Central memory CD8-positive, alpha-beta T cell (primary cell): ENCODE results near the gene TNS4.

Experiments used
- ATAC-seq: fragments of 150-1000 bp; cut with Tn5 transposase; replicated peaks from 2 replicates; pipeline ENCODE4 v1.10.0; 2022; ENCODE audit warnings: mild to moderate bottlenecking, moderate FRiP score, moderate number of reproducible peaks; ENCODE audit not compliant: poor library complexity, severe bottlenecking; ENCODE audit errors: extremely low read depth
- DNase-seq, 2 donors: peaks; one replicate each; pipeline ENCODE4 v3.0.0; 2021; ENCODE audit warnings: low spot score in 2 of 2
- H3K27ac Mint-ChIP-seq: one replicate; pipeline ENCODE4 v1.8.0; 2022; ENCODE audit warnings: low read depth, mild to moderate bottlenecking, moderate library complexity, mixed read lengths
- H3K27me3 Mint-ChIP-seq: one replicate; pipeline ENCODE4 v1.8.0; 2022; ENCODE audit warnings: mixed read lengths
- H3K36me3 Mint-ChIP-seq: one replicate; pipeline ENCODE4 v1.8.0; 2022; ENCODE audit warnings: mild to moderate bottlenecking, moderate library complexity, mixed read lengths; ENCODE audit not compliant: insufficient read depth
- H3K4me1 Mint-ChIP-seq: one replicate; pipeline ENCODE4 v1.8.0; 2022; ENCODE audit warnings: mixed read lengths
- H3K4me3 Mint-ChIP-seq: one replicate; pipeline ENCODE4 v1.8.0; 2022; ENCODE audit warnings: mild to moderate bottlenecking, moderate library complexity, mixed read lengths
- H3K9me3 Mint-ChIP-seq: one replicate; pipeline ENCODE4 v1.8.0; 2022; ENCODE audit warnings: mixed read lengths

TNS4 gene

DNA sequence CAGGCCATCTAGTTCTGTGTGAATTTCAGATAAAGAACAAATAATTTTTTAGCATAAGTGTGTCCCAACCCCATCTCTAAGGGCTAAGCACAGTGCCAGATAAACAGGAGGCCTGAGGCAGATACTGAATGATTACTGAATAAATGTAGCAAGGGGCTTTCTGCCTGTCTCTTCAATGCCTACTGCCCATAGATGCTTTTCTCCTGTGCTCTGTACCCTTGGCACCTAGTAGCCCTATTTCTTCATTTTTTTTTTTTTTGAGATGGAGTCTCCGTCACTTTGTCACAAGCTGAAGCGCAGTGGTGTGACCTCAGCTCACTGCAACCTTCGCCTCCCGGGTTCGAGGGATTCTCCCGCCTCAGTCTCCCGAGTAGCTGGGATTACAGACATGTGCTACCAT lies 32.9 kb downstream of the TNS4 start:
- Mint-ChIP-seq H3K36me3 (no peaks in the 10 kb centered on the region), H3K4me3 (no peak overlapping the region), H3K27ac (no peak overlapping the region), H3K9me3 (no peaks in the 10 kb centered on the region), H3K4me1 (no peaks in the 10 kb centered on the region), H3K27me3 (no peaks in the 10 kb centered on the region)
- DNase-seq = no peak
- ATAC-seq = no peak

DNA sequence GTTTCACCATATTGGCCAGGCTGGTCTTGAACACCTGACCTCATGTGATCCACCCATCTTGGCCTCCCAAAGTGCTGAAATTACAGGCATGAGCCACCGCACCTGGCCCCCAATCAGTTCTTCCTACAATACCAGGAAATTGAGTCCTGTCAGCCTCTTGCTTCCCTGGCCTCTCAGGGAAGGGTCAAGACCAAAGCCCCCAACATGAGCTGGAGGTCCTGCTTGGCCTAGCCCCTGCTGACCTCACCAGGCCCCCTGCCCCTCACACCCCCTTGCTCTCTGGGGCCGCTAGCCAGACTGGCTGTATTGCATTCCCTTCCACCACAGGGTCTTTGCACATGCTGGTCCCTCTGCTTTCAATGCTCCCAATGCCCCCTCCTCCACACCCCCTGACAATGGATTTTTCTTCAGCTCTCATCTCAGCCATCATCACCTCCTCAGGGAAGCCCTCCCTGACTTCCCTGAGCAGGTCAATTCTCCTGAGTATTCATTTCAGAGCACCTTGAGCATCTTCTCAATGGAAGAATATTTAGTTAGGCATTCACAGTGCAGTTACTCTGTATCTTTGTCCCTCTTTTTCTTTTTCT lies 34.0 kb downstream of the TNS4 start:
- ATAC-seq = no peak
- H3K36me3 Mint-ChIP-seq = no peaks in the 10 kb centered on the region
- no peaks in the 10 kb centered on the region for H3K27me3 Mint-ChIP-seq
- H3K4me3 Mint-ChIP-seq = no peak overlapping the region
- no peaks in the 10 kb centered on the region for H3K9me3 Mint-ChIP-seq
- no peaks in the 10 kb centered on the region for H3K4me1 Mint-ChIP-seq
- no peak for DNase-seq
- no peak overlapping the region for H3K27ac Mint-ChIP-seq

DNA sequence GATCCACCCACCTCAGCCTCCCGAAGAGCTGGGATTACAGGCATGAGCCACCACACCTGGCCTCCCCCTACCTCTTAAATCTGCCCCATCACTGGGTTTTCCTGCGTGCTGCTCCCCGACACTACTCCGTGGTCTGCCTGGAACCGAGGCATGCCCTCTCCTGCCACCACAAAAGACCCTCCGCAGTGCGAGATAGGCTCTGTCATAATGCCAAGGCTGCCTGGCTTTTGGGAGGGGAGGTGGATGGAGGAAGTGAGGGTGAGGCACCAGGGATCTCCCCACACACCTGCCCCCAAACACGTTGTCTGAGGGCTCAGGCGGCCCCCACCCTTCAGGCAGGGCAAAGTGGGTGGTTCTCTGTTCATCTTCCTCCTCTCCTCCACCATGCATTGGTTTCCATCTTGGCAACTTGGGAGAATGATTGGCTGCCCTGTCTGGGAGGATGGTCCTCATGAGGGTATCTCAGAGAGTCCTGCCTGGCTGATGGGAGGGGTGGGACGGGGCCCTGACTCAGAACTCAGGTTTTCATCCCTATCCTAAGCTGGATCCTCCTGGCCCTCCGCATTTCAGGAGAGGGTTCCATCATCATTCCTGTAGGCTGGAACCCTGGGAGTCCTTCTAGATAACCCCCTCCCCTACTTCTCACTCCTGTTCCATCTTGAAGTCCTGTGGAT lies 35.0 kb downstream of the TNS4 start:
- H3K9me3 Mint-ChIP-seq = no peaks in the 10 kb centered on the region
- H3K4me1 Mint-ChIP-seq = no peaks in the 10 kb centered on the region
- no peak overlapping the region for H3K27ac Mint-ChIP-seq
- no peaks in the 10 kb centered on the region for H3K27me3 Mint-ChIP-seq
- DNase-seq (no peak), ATAC-seq (no peak)
- H3K4me3 Mint-ChIP-seq = no peak overlapping the region
- no peaks in the 10 kb centered on the region for H3K36me3 Mint-ChIP-seq

DNA sequence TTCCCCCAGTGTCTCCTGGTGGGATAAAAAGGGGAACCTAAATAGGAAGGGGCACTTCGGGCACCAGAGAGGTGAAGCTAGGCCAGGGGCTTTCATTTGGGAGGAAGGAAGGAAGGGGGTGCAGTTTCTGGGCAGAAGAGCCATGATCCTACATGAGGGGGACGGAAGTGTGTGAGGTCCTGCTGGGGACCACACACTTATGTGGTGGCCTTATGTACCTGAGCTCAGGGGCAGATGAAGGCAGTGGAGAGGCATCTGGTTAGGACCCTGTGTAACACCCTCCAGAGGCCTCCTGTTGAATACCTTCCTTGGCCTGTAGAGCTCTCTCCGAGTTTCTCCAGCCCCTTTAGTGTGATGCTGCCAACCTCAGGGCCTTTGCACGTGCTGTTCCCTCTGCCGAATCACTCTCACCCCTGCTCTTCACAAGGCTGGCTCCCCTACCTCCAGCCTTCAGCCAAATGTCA lies 37.0 kb downstream of the TNS4 start:
- Mint-ChIP-seq H3K4me1 (no peaks in the 10 kb centered on the region), H3K4me3 (no peak overlapping the region), H3K27ac (no peak overlapping the region), H3K9me3 (no peaks in the 10 kb centered on the region), H3K27me3 (no peaks in the 10 kb centered on the region), H3K36me3 (no peaks in the 10 kb centered on the region)
- DNase-seq (no peak), ATAC-seq (no peak)

DNA sequence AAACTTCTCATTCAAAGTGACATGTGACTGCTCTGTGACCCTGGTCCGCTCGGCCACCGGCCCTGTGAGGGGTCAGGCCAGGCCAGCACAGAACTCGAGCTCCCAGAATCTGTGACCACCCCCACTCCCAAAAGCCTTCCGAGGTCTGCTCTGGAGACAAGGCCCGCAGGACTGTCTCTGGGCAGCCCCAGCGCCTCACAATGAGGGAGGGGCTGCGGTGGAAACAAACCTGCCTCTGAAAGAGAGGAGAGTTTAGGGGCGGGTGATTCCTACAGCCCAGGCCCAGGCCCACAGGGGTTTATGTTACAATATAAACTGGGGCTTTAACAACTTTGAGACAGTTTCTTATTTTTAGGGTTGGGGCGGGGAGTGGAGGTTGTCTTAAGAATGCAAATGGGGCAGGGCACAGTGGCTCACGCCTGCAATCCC lies 38.3 kb downstream of the TNS4 start:
- DNase-seq (no peak), ATAC-seq (no peak)
- Mint-ChIP-seq H3K27me3 (no peaks in the 10 kb centered on the region), H3K4me1 (no peaks in the 10 kb centered on the region), H3K4me3 (no peak overlapping the region), H3K27ac (no peak overlapping the region), H3K9me3 (no peaks in the 10 kb centered on the region), H3K36me3 (no peaks in the 10 kb centered on the region)

DNA sequence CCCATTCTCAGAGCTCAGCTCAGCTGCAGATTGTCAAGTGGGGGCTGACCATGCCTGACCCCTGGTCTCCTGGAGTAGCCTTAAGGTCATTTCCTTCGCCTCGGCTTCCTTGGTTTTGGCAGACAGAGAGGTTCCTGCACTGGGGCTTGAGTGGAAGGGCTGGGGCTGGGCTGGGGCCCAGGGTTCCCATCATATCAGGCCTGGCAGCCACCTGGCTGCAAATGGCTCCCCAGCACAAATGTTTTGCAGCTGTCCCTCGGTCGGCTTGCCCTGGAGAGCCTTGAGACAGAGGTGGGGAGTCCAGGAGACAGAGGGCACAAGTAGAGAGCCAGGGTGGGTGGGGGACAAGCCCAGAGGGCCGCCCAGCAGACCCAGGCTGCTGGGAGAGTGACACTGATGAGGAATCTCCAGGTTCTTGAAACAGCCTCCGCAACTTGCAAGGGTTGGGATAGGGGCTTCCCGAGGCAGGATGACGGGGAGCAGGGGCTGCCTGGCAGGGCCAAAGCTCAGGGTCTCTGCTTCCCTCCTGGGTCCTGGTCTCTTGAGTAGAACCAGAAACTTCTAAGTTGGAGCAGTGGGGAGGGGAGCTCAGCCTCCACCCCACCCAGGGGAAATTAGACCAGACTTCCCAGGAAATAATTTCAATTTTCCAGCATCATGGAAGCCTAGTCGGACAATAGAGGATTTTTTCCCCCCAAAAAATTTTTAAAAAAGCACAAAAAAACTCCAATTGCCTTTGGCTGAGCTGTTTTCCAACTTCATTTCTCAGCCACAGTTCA lies 38.9 kb downstream of the TNS4 start:
- no peaks in the 10 kb centered on the region for H3K9me3 Mint-ChIP-seq
- H3K27me3 Mint-ChIP-seq = no peaks in the 10 kb centered on the region

DNA sequence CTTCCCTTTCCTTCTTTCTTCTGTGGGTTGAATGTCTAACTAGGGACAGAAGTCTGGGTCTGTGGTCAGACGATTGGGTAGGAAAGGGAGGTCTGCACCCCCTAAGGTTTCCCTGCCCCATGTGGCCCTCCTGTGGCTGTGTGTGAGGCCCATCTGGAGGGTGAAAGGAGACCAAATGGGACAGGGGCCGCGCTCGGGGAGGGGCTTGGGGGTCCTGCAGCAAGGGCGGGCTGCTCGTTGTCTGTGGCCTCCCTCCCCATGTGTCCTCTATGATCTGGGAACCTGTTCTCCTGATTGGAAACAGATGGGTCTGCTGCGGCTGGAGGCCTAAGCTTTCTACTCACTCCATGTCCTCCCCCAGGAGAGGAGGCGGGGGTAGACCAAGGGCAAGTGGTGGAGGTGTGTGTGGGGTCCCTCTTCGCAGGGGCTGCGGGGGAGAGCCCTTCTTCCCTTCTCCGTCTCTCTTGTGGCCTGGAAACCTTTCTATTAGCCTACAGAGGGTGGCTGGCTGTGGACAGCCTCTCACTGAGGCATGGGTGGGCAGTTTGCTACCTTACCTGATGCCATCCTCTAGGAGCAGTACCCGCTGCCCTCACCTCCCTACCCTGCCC lies 39.6 kb downstream of the TNS4 start:
- DNase-seq (no peak), ATAC-seq (no peak)
- no peaks in the 10 kb centered on the region for H3K27me3 Mint-ChIP-seq
- no peaks in the 10 kb centered on the region for H3K4me1 Mint-ChIP-seq
- no peaks in the 10 kb centered on the region for H3K36me3 Mint-ChIP-seq
- H3K4me3 Mint-ChIP-seq = no peak overlapping the region
- H3K9me3 Mint-ChIP-seq = no peaks in the 10 kb centered on the region
- no peak overlapping the region for H3K27ac Mint-ChIP-seq

More for the DNA sequence above, 38.9 kb downstream of the TNS4 start:
- no peak overlapping the region for H3K4me3 Mint-ChIP-seq
- no peaks in the 10 kb centered on the region for H3K4me1 Mint-ChIP-seq
- DNase-seq (no peak), ATAC-seq (no peak)
- H3K27ac Mint-ChIP-seq = no peak overlapping the region
- H3K36me3 Mint-ChIP-seq = no peaks in the 10 kb centered on the region

DNA sequence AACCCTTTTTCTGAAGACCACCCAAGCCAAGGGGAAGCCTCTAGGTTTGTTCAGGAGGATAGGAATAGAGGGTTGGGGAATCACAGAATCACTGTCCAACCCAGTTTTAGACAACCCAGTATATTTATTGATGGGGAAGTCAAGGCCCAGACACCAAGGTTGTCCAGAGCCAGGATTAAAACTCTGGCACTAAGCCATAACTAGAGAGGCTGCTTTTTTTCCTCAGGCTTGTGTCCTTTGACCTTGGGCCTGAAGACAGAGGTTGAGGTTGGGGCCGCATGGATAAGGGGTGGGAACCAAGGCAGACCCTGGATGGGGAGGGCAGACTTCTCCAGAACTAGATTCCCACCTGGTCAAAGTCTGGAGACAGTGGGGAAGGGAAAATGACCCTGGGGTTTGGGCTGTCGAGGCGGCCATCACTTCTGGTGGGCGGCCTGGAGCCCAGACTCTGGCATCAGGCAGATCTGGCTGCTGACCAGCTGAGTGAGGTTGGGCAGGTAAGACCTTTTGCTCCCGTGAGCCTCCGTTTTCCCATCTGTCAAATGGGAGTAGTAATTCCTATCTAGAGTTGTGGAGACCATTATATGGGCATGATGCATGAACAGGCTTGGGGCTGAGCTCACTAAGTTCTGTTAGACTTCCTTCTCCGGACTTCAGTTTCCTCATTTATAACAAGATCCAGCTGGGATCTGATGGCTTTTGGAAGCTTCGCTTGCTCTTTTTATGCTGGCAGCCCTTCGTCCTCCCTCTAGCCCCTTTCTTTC lies 40.3 kb downstream of the TNS4 start:
- no peaks in the 10 kb centered on the region for H3K4me1 Mint-ChIP-seq
- H3K27me3 Mint-ChIP-seq = no peaks in the 10 kb centered on the region
- ATAC-seq = no peak
- no peaks in the 10 kb centered on the region for H3K9me3 Mint-ChIP-seq
- no peaks in the 10 kb centered on the region for H3K36me3 Mint-ChIP-seq
- no peak overlapping the region for H3K27ac Mint-ChIP-seq
- H3K4me3 Mint-ChIP-seq = no peak overlapping the region
- no peak for DNase-seq

DNA sequence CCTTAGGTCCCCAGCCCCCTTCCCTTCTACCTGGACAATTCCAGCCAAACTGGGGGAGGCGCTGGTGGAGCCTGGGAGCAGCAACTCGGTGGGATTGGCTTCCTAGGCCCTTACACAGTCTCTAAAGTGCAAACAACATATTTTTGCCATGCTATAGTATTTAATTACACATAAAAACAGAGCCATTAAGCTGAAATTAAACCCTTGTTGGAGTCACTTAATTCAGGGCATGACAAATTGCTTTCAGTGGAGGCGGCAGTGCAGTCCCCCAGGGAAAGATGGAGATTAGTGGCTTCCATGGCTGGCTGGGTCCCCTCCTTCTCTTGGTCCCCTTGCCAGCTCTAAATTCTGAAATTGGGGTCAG lies 40.8 kb downstream of the TNS4 start:
- Mint-ChIP-seq H3K4me3 (no peak overlapping the region), H3K4me1 (no peaks in the 10 kb centered on the region), H3K27me3 (no peaks in the 10 kb centered on the region), H3K27ac (no peak overlapping the region), H3K36me3 (peaks cover 1% of the 10 kb centered on the region), H3K9me3 (no peaks in the 10 kb centered on the region)
- no peak for DNase-seq
- no peak for ATAC-seq

DNA sequence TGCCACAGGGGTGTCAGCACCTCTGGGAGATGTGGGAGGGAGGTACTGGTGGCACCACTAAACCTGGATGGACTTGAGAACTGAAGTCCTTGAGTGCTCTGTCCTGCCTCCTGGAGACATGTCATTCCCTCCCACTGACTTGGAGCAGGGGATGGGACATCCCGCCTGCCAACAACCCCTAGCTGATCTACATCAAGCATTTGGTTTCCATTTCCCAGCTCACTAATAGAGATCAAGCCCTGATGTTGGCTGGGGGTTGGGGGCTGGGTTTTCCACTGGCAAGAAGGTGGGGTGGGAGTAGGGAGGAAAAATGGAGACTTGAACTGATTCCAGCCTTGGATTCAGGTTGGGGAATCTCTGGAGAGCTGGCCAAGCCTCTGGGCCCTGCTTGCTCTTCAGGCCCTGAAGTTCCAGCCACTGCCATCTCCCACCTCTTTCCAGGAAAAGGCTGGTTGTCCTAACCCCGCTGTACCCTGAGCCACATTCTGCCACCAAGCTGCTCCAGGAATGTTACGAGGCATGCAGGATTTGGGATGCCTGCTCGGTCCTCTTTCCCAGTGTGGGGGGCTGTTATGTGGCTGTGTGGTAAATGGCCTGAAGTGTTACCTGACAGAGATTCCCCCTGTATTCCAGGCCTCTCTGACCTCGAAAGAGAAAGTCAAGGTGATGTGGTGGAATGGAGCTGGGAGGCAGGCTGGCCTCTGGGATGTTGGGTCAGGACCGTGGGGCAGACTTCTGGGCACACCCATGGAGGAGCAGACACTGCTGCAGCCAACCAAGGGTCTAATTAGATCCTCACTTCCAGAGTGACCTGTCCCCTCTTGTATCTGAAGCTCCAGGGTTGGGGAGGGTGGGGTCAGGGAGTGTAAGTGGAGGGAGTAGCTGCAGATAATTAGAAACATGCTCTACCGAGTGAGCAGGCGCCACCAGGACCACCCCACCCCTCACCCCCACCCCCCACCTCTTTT lies 41.5 kb downstream of the TNS4 start:
- H3K4me3 Mint-ChIP-seq = no peak overlapping the region
- ATAC-seq (no peak), DNase-seq (no peak)
- H3K4me1 Mint-ChIP-seq = no peaks in the 10 kb centered on the region
- H3K27me3 Mint-ChIP-seq = no peaks in the 10 kb centered on the region
- peaks cover 3% of the 10 kb centered on the region for H3K36me3 Mint-ChIP-seq
- no peak overlapping the region for H3K27ac Mint-ChIP-seq
- H3K9me3 Mint-ChIP-seq = no peaks in the 10 kb centered on the region

DNA sequence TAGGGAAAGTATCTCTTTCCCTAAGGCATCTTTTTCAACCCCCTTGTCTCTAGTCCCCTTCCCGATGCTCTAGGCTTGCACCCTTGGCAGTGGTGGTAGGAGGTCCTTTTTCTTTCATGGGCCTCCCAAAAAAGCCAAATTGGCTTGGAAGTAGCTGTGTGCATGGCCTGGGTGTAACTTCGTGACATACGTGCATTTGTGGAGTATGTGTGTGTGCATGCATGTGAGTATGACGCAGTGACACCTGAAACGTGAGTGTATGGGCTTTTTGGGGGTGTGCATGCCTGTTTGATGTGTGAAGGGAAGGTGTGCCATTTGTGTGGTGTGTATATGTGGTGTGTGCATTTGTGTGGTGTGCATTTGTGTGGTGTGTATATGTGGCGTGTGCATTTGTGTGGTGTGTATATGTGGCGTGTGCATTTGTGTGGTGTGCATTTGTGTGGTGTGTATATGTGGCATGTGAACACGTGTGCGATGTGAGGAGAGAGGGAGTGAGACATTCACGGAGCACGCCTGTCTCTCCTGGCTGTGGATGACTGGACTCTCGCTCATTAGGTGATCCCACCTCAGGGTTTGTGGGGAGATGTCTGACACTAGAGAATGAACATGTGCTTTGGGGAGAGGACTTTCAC lies 42.5 kb downstream of the TNS4 start:
- H3K27me3 Mint-ChIP-seq = no peaks in the 10 kb centered on the region
- H3K36me3 Mint-ChIP-seq = peaks cover 3% of the 10 kb centered on the region
- ATAC-seq = no peak
- H3K4me1 Mint-ChIP-seq = no peaks in the 10 kb centered on the region
- no peak overlapping the region for H3K27ac Mint-ChIP-seq
- H3K4me3 Mint-ChIP-seq = no peak overlapping the region
- DNase-seq = no peak
- H3K9me3 Mint-ChIP-seq = no peaks in the 10 kb centered on the region
